Tibial nerve (tissue), 4 donors: ENCODE measurements around the gene ARHGAP20.

Source experiments
- EP300 ChIP-seq, 2 donors: sonication (generic); formaldehyde crosslinking; IDR thresholded peaks; one replicate each; pipeline ENCODE4 v1.6.1; 2017; ENCODE audit warnings: antibody characterized with exemption in 2 of 2, mild to moderate bottlenecking in 1 of 2
- POLR2A ChIP-seq, 2 donors: fragments of 450-650 bp; IDR thresholded peaks; one replicate each; pipeline ENCODE4 v1.6.1; 2017; ENCODE audit warnings: antibody characterized with exemption in 2 of 2, mild to moderate bottlenecking in 2 of 2, moderate library complexity in 2 of 2
- TF ChIP-seq, protein P1 (sequence below), 5 experiments: fragments of 200-600 bp in 3 of 5; fragments of 450-650 bp in 2 of 5; sonication (generic) in 3 of 5; IDR thresholded peaks; one replicate each; pipeline ENCODE4 v1.5.1; 2016 to 2019; ENCODE audit warnings: antibody characterized with exemption in 5 of 5, mild to moderate bottlenecking in 3 of 5, moderate library complexity in 2 of 5

DNA sequence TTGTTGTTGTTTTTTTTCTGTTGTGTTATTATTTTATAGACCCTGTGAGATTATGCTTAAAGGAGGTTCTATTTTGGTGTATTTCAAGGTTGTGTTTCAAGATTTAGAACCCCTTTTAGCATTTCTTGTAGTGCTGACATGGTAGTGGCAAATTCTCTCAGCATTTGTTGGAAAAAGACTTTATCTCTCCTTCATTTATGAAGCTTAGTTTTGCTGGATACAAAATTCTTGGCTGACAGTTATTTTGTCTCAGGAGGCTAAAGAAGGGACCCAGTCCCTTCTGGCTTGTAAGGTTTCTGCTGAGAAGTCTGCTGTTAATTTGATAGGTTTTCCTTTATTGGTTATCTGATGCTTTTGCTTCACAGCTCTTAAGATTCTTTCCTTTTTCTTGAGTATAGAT is 40.7 kb upstream of the ARHGAP20 start:
- TF ChIP-seq POLR2A (IDR thresholded peaks at IDR 0.05): no peak
- TF ChIP-seq, protein P1, sequence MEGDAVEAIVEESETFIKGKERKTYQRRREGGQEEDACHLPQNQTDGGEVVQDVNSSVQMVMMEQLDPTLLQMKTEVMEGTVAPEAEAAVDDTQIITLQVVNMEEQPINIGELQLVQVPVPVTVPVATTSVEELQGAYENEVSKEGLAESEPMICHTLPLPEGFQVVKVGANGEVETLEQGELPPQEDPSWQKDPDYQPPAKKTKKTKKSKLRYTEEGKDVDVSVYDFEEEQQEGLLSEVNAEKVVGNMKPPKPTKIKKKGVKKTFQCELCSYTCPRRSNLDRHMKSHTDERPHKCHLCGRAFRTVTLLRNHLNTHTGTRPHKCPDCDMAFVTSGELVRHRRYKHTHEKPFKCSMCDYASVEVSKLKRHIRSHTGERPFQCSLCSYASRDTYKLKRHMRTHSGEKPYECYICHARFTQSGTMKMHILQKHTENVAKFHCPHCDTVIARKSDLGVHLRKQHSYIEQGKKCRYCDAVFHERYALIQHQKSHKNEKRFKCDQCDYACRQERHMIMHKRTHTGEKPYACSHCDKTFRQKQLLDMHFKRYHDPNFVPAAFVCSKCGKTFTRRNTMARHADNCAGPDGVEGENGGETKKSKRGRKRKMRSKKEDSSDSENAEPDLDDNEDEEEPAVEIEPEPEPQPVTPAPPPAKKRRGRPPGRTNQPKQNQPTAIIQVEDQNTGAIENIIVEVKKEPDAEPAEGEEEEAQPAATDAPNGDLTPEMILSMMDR (IDR thresholded peaks at IDR 0.05): no peak
- no peak for TF ChIP-seq EP300 (IDR thresholded peaks at IDR 0.05)
